CD8-positive, alpha-beta memory T cell (primary cell): ENCODE measurements around the gene F10. TPM values are rescaled to one million over a fixed set of nuclear protein-coding genes. Genes with fewer than 3 reads are reported as not detected.

Source experiments
- CTCF ChIA-PET: fragments of 350-600 bp; sonication (Branson Sonifier 250); formaldehyde crosslinking; loops from one replicate; lab custom pipeline; 2021; ENCODE audit warnings: antibody characterized with exemption; lab: Charles Lee
- POLR2A ChIA-PET: fragments of 350-600 bp; sonication (Branson Sonifier 250); formaldehyde crosslinking; loops from one replicate; lab custom pipeline; 2021; ENCODE audit warnings: antibody characterized with exemption; lab: Charles Lee
- DNase-seq, 5 donors: peaks; one replicate each; pipeline versions ENCODE4 v3.0.0 to v3.0.0-alpha.2; 2020 to 2022; ENCODE audit warnings: mixed read lengths in 1 of 5
- H3K27ac ChIP-seq: one replicate; pipeline ENCODE4 v1.7.0; 2013; ENCODE audit warnings: low read depth, mild to moderate bottlenecking, low read length, moderate library complexity
- H3K27me3 ChIP-seq: 2 replicates; pipeline ENCODE4 v1.7.0; 2013; ENCODE audit warnings: low read length, mild to moderate bottlenecking; ENCODE audit not compliant: insufficient read depth, poor library complexity, severe bottlenecking
- H3K36me3 ChIP-seq: 2 replicates; pipeline ENCODE4 v1.7.0; 2013; ENCODE audit warnings: mild to moderate bottlenecking, low read length, moderate library complexity; ENCODE audit not compliant: insufficient read depth
- H3K4me1 ChIP-seq: 2 replicates; pipeline ENCODE4 v1.7.0; 2013; ENCODE audit warnings: mild to moderate bottlenecking, low read length, moderate library complexity; ENCODE audit not compliant: insufficient read depth
- H3K4me3 ChIP-seq: 2 replicates; pipeline ENCODE4 v1.7.0; 2013; ENCODE audit warnings: mild to moderate bottlenecking, low read length
- H3K9me3 ChIP-seq: 2 replicates; pipeline ENCODE4 v1.7.0; 2013; ENCODE audit warnings: mild to moderate bottlenecking, low read length
- H3K27ac Mint-ChIP-seq, 8 donors: one replicate each; pipeline ENCODE4 v1.8.0; 2020 to 2021; ENCODE audit warnings: mixed read lengths in 8 of 8, mild to moderate bottlenecking in 6 of 8, inconsistent platforms in 3 of 8, moderate library complexity in 3 of 8
- H3K27me3 Mint-ChIP-seq, 2 donors: one replicate each; pipeline ENCODE4 v1.8.0; 2020 to 2021; ENCODE audit warnings: mixed read lengths in 2 of 2, mild to moderate bottlenecking in 1 of 2, moderate library complexity in 1 of 2
- H3K36me3 Mint-ChIP-seq, 3 donors: one replicate each; pipeline ENCODE4 v1.8.0; 2020 to 2021; ENCODE audit warnings: mixed read lengths in 3 of 3, inconsistent platforms in 1 of 3, mild to moderate bottlenecking in 1 of 3
- H3K4me1 Mint-ChIP-seq, 3 donors: one replicate each; pipeline ENCODE4 v1.8.0; 2020 to 2021; ENCODE audit warnings: mixed read lengths in 3 of 3, inconsistent platforms in 1 of 3, mild to moderate bottlenecking in 1 of 3
- H3K4me3 Mint-ChIP-seq, 7 donors: one replicate each; pipeline ENCODE4 v1.8.0; 2020 to 2021; ENCODE audit warnings: mixed read lengths in 7 of 7, mild to moderate bottlenecking in 6 of 7, moderate library complexity in 4 of 7, inconsistent platforms in 2 of 7
- H3K9me3 Mint-ChIP-seq, 5 donors: one replicate each; pipeline ENCODE4 v1.8.0; 2020 to 2022; ENCODE audit warnings: mixed read lengths in 5 of 5, mild to moderate bottlenecking in 3 of 5, moderate library complexity in 2 of 5, inconsistent platforms in 1 of 5
- polyA plus RNA-seq: library from polyadenylated mRNA; unstranded; fragments of 300-500 nt; fragmentation: Illumina TruSeq; gene quantifications from one replicate; pipeline ENCODE4 v1.2.3, GENCODE V29; 2021
- total RNA-seq, 2 experiments: library from RNA; stranded (reverse); gene quantifications; one replicate each; pipeline ENCODE4 v1.2.3, GENCODE V29; 2021

F10 gene
- total and polyA plus RNA-seq, 3 experiments from 2014 or later, result not detected

DNA sequence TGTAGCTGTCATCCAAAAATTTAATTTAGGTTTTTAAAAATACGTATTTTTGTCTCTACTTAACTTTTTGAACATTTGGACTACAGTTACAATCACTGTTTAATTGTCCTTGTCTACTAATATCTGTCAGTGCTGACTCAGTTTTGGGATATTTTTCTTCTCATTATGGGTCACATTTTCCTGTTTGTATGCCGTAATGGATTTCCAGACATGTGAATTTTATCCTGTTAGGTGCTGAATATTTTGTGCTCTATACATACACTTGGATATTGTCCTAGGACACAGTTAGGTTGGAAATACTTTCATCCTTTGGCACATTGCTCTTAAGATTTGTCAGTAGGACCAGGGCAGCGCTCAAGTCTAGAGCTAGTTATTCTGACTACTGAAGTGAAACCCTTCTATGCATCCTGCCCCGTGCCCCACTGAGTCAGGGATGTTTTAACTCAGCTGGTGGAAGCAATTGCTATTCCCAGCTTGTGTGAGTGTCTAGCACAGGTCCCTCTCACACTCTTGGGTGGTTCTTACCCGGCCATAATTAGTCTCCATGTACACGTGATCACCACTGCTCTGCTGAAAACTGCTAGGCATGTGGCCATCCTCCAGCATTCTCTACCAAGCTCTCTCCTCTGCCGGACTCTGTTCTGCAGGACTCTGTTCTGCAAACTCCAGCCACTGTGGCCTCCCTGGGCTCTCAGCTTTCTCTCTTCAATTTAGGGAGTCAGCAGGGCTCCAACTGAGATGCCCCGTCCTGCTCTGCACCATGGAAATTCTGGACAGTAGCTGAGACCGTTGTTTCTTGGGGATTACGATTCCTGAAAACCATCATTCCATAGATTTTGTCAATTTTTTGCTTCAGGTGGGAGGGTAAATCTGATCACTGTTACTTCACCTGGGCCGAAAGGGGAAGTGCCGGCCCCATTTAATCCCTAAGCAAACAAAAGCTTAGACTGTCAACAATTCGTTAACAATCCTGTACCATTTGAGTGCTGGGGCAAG, 47.0 kb downstream of the F10 start:
- no peaks in the 10 kb centered on the region for H3K4me1 ChIP-seq
- no peak overlapping the region for H3K4me3 Mint-ChIP-seq
- peaks cover 20 to 51% (median 33%) of the 10 kb centered on the region in 3 donors for H3K4me1 Mint-ChIP-seq
- no peak overlapping the region for H3K4me3 ChIP-seq
- no peaks in the 10 kb centered on the region for H3K36me3 ChIP-seq
- ChIA-PET CTCF (interaction anchor here (1.3 kb wide), 1 partner anchor 11 kb away, joined by 3 read pairs; the partner anchor contains the start of gene PROZ), POLR2A (no interaction called here)
- H3K27ac Mint-ChIP-seq, result peak overlapping the region in 3 of 8 donors; percentile 47 to 65 (median 47)
- H3K27me3 ChIP-seq, result no peaks in the 10 kb centered on the region
- no peaks in the 10 kb centered on the region for H3K27me3 Mint-ChIP-seq
- DNase-seq, result no peak
- H3K27ac ChIP-seq, result no peak overlapping the region
- H3K9me3 ChIP-seq, result no peaks in the 10 kb centered on the region
- peaks cover 11 to 43% (median 22%) of the 10 kb centered on the region in 3 donors for H3K36me3 Mint-ChIP-seq
- H3K9me3 Mint-ChIP-seq, result peaks cover 0 to 7% (median 0%) of the 10 kb centered on the region in 5 donors

GRCh38 chr13:113170511-113170910, 47.9 kb downstream of the F10 start:
- DNase-seq, result no peak
- H3K27me3 ChIP-seq, result no peaks in the 10 kb centered on the region
- no peak overlapping the region for H3K27ac ChIP-seq
- peak overlapping the region in 1 of 7 donors; percentile 50 for H3K4me3 Mint-ChIP-seq
- H3K27ac Mint-ChIP-seq, result peak overlapping the region in 6 of 8 donors; percentile 16 to 74 (median 46)
- peaks cover 11 to 49% (median 26%) of the 10 kb centered on the region in 3 donors for H3K36me3 Mint-ChIP-seq
- H3K4me3 ChIP-seq, result no peak overlapping the region
- ChIA-PET POLR2A (no interaction called here), CTCF (interaction anchor here (1.3 kb wide), 1 partner anchor 12 kb away, joined by 3 read pairs; the partner anchor contains the start of gene PROZ)
- no peaks in the 10 kb centered on the region for H3K9me3 ChIP-seq
- peaks cover under 1% of the 10 kb centered on the region for H3K4me1 ChIP-seq
- no peaks in the 10 kb centered on the region for H3K36me3 ChIP-seq
- peaks cover 0 to 7% (median 0%) of the 10 kb centered on the region in 5 donors for H3K9me3 Mint-ChIP-seq
- H3K4me1 Mint-ChIP-seq, result peaks cover 26 to 49% (median 33%) of the 10 kb centered on the region in 3 donors
- H3K27me3 Mint-ChIP-seq, result no peaks in the 10 kb centered on the region

GRCh38 chr13:113171250-113172125, 48.9 kb downstream of the F10 start:
- H3K36me3 ChIP-seq, result no peaks in the 10 kb centered on the region
- Mint-ChIP-seq H3K4me1 (peaks cover 30 to 49% (median 33%) of the 10 kb centered on the region in 3 donors), H3K9me3 (peaks cover 2 to 11% (median 4%) of the 10 kb centered on the region in 5 donors), H3K27ac (peak overlapping the region in 3 of 8 donors; percentile 20 to 73 (median 63)), H3K36me3 (peaks cover 15 to 56% (median 29%) of the 10 kb centered on the region in 3 donors), H3K27me3 (no peaks in the 10 kb centered on the region), H3K4me3 (no peak overlapping the region)
- peaks cover 10% of the 10 kb centered on the region for H3K4me1 ChIP-seq
- H3K9me3 ChIP-seq, result no peaks in the 10 kb centered on the region
- H3K4me3 ChIP-seq, result no peak overlapping the region
- no peak for DNase-seq
- no peak overlapping the region for H3K27ac ChIP-seq
- CTCF ChIA-PET, result no interaction called here
- no peaks in the 10 kb centered on the region for H3K27me3 ChIP-seq
- POLR2A ChIA-PET, result no interaction called here

DNA sequence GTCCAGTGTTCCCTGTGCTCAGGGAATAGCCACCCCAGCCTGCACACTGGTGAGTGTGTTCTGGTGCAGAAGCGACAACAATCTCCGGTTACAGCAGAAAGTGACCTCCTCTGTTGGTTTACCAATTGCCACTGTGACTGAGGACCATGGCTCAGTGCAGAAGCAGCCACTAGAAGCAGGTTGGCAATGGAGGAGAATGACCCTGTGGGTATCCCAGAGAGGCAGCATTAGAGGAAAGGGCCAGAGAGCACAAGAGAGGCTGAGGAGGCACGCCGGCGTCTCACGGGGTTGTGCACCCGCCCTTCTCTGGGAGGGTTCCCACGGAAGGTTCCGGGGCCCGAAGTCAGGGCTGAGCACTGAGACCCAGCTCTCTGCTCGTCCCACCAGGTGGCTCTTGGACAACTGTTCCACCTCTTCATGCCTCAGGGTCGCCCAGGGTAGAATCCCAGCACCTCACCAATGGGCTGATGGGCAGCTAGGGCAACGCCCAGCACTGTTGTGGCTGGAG, 49.9 kb downstream of the F10 start:
- no peak for DNase-seq
- no peak overlapping the region for H3K4me3 Mint-ChIP-seq
- Histone ChIP-seq H3K4me3 (no peak overlapping the region), H3K27ac (no peak overlapping the region), H3K4me1 (peaks cover 18% of the 10 kb centered on the region), H3K9me3 (no peaks in the 10 kb centered on the region), H3K27me3 (no peaks in the 10 kb centered on the region), H3K36me3 (no peaks in the 10 kb centered on the region)
- peaks cover 30 to 49% (median 34%) of the 10 kb centered on the region in 3 donors for H3K4me1 Mint-ChIP-seq
- no peaks in the 10 kb centered on the region for H3K27me3 Mint-ChIP-seq
- peaks cover 15 to 60% (median 29%) of the 10 kb centered on the region in 3 donors for H3K36me3 Mint-ChIP-seq
- ChIA-PET POLR2A (no interaction called here), CTCF (no interaction called here)
- H3K9me3 Mint-ChIP-seq, result peaks cover 2 to 9% (median 4%) of the 10 kb centered on the region in 5 donors
- H3K27ac Mint-ChIP-seq, result peak overlapping the region in 2 of 8 donors; percentile 87 to 95

DNA sequence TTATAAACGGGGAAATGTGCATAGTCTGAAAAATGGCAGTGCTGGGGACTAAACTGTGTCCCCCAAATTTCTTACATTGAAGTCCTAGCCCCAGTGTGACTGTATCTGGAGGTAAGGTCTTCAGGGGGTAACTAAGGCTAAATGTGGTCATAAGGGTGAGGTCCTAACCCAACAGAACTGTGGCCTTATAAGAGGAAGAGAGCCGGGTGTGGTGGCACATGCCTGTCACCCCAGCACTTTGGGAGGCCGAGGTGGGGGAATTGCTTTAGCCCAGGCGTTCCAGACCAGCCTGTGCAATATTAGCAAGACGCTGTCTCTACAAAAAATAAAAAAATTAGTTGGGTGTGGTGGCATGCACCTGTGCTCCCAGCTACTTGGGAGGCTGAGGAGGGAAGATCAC, 53.7 kb downstream of the F10 start:
- ChIA-PET POLR2A (interaction anchor here (0.8 to 1.4 kb wide), 2 partner anchors 23 to 34 kb away, joined by 3 to 5 read pairs; partner anchors contain the start of gene CUL4A), CTCF (interaction anchor here (1.0 kb wide), 1 partner anchor 15 kb away, joined by 4 read pairs; no protein-coding TSS in a partner anchor)
- peaks cover 26 to 72% (median 31%) of the 10 kb centered on the region in 3 donors for H3K36me3 Mint-ChIP-seq
- Histone ChIP-seq H3K4me3 (no peak overlapping the region), H3K36me3 (peaks cover 29% of the 10 kb centered on the region), H3K4me1 (peaks cover 52% of the 10 kb centered on the region), H3K27ac (peak overlapping the region; percentile 22), H3K27me3 (no peaks in the 10 kb centered on the region), H3K9me3 (no peaks in the 10 kb centered on the region)
- peak overlapping the region; percentile 91 to 98 (median 95) for H3K27ac Mint-ChIP-seq
- H3K27me3 Mint-ChIP-seq, result no peaks in the 10 kb centered on the region
- peaks cover 53 to 73% (median 64%) of the 10 kb centered on the region in 3 donors for H3K4me1 Mint-ChIP-seq
- H3K9me3 Mint-ChIP-seq, result peaks cover 3 to 8% (median 5%) of the 10 kb centered on the region in 5 donors
- peak overlapping the region; percentile 8 to 78 (median 64) for H3K4me3 Mint-ChIP-seq
- peak in 4 of 5 donors; percentile 65 to 79 (median 68) for DNase-seq

GRCh38 chr13:113176822-113177221, 54.2 kb downstream of the F10 start:
- peaks cover 26 to 71% (median 34%) of the 10 kb centered on the region in 3 donors for H3K36me3 Mint-ChIP-seq
- POLR2A ChIA-PET, result no interaction called here
- peaks cover 30% of the 10 kb centered on the region for H3K36me3 ChIP-seq

More at GRCh38 chr13:113176822-113177221, 54.2 kb downstream of the F10 start:
- Mint-ChIP-seq H3K27me3 (no peaks in the 10 kb centered on the region), H3K4me1 (peaks cover 57 to 74% (median 70%) of the 10 kb centered on the region in 3 donors), H3K9me3 (peaks cover 3 to 8% (median 5%) of the 10 kb centered on the region in 5 donors), H3K4me3 (peak overlapping the region in 1 of 7 donors; percentile 64), H3K27ac (peak overlapping the region in 7 of 8 donors; percentile 91 to 98 (median 96))
- Histone ChIP-seq H3K4me3 (no peak overlapping the region), H3K27ac (peak overlapping the region; percentile 22), H3K27me3 (no peaks in the 10 kb centered on the region), H3K9me3 (no peaks in the 10 kb centered on the region), H3K4me1 (peaks cover 52% of the 10 kb centered on the region)
- DNase-seq, result no peak
- CTCF ChIA-PET, result no interaction called here
